H4 (cell line): ENCODE measurements around the gene PKP1. TPM values are rescaled to one million over a fixed set of nuclear protein-coding genes. Genes with fewer than 3 reads are reported as not detected.

Experiments
- DNase-seq: peaks from one replicate; pipeline ENCODE4 v3.0.0-alpha.2; 2015; ENCODE audit warnings: low spot score
- total RNA-seq: library from RNA; depleted of rRNA; stranded (reverse); fragments of >200 nt; shearing (Covaris generic); gene quantifications from 2 replicates; pipeline ENCODE4 v1.2.3, GENCODE V29; 2014; rRNA removed

Gene PKP1
- total RNA-seq, 1 experiment from 2014 or later: not detected

DNA sequence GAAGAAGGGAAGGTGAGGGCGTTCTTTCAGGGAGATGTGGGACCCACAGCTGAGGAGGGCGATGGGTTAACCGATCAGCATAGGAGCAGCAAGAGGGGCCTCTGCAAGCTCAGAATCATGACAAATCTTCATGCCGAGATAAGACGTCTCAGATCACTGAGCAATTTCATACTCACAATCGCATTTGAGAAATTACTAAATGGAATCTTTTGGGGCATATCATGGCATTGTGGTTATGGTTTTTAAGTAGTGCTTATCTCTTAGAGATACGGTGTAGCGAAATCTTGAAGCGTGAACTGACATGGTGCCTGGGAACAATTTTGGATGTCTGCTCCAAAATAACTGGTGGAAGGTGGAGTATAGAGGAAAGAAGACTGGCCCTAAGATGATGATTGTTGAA, 88.0 kb downstream of the PKP1 start:
- no peak for DNase-seq

- DNase-seq: no peak
Measured at GRCh38 chr1:201371792-201372191, 88.5 kb downstream of the PKP1 start.

DNA sequence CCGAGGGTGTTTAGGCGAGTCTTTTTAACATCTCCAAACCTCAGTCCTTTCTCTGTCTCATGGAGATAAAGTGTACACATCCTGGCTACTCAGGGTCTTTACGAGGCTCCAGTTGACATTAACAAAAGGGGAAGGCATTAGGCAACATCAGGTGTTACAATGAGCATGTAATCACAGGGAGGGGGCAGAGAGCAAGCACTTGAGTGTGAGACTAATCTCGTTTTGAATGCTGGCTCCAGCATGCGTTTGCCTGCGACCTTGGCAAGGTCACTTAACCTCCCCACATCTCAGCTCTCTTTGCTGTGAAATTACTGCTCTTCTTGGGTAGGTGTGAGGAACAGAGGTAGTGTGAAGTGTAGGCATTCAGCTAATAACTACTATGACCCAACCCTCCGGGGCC, 91.1 kb downstream of the PKP1 start:
- no peak for DNase-seq

- DNase-seq: no peak
Measured at GRCh38 chr1:201375169-201375568, 91.9 kb downstream of the PKP1 start.

- DNase-seq: no peak
Measured at GRCh38 chr1:201376107-201376463, 92.8 kb downstream of the PKP1 start.

GRCh38 chr1:201376464-201377374, 93.4 kb downstream of the PKP1 start:
- DNase-seq: peak; percentile 34

DNA sequence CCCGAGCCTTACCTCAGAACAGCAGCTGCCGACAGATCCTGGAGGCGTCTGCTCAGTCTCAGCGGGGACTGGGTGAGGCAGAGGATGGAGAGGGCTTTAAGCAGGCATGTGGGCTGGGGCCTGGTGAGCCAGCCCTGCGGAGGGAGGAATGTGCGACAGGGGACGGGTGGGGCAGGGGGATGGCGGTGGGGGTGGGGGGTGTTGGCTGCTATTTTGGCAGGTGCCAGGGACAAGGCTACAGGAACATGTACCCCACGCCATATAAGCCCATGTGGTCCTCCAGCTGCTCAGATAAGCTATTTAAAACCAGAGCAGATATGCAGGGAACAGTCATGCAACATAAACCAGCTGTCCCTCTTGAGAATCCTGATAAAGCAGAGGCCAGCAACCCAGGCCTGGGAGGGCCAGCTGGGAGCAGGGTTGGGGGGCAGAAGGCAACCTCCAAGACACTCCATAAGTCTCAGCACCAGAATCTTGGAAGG, 94.3 kb downstream of the PKP1 start, which contains the start of gene TNNT2:
TSS of gene TNNT2 (minus strand) at position 70 of the 482 bp plus-strand sequence. CDS start 4,426 bp downstream, outside the sequence.
- DNase-seq: no peak

GRCh38 chr1:201378804-201379203, 95.5 kb downstream of the PKP1 start:
- no peak for DNase-seq

GRCh38 chr1:201379733-201380242, 96.5 kb downstream of the PKP1 start:
- no peak for DNase-seq

DNA sequence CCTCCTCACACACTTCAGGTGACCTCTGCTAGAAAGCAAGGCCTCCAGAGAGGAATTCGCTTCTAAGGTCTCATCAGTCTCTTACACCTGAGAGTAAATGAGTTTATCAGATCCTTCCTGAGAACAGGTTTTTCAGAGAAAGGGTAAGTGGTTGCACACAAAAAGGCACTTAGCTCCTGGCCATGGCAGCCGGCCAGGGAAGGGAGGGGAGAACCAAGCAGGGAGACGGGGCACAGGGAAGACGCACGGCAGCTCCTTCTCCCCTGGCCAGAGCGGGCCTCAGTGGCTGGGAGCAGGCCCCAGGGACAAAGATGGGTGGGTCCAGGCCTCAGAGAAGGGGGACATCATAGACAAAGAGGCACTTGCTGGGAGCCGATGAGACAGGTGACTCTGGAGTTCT, 97.8 kb downstream of the PKP1 start:
- no peak for DNase-seq

Other genes with a start within 250 kb of the PKP1 start
- not detected in 2 replicates for gene CACNA1S, start 171.1 kb upstream of the PKP1 start, total RNA-seq
- not detected in 2 replicates for gene ASCL5, start 156.3 kb upstream of the PKP1 start, total RNA-seq
- gene TMEM9, start 129.0 kb upstream of the PKP1 start, total RNA-seq: 81.6 and 97.5 TPM in 2 replicates
- gene IGFN1, start 92.7 kb upstream of the PKP1 start, total RNA-seq: 0.14 TPM in 1 of 2 replicates, not detected in the other
- gene TNNT2, start 94.2 kb downstream of the PKP1 start, total RNA-seq: not detected in 2 replicates
- gene LAD1, start 115.8 kb downstream of the PKP1 start, total RNA-seq: not detected in 2 replicates
- not detected in 2 replicates for gene TNNI1, start 138.2 kb downstream of the PKP1 start, total RNA-seq
- 16.6 and 24.1 TPM in 2 replicates for gene PHLDA3, start 185.7 kb downstream of the PKP1 start, total RNA-seq
- gene CSRP1, start 223.6 kb downstream of the PKP1 start, total RNA-seq: 402 and 518 TPM in 2 replicates